A549 (cell line): Measurements from ENCODE around the gene FAM187B. TPM values are rescaled to one million over a fixed set of nuclear protein-coding genes. Genes with fewer than 3 reads are reported as not detected.

Experiments
- ATAC-seq, 2 experiments: fragments of 200-7000 bp in 1 of 2; fragments of >200 bp in 1 of 2; cut with Nextera tagmentation in 1 of 2; cut with Tn5 transposase in 1 of 2; 3 replicates each; pipeline versions ENCODE4 v1.8.0 to v1.9.1; 2018 to 2020; ENCODE audit warnings: mild to moderate bottlenecking in 1 of 2, moderate library complexity in 1 of 2
- CTCF ChIA-PET: fragments of 300-600 bp; sonication (Branson Sonifier 250); formaldehyde crosslinking; extraction: SDS; loops from one replicate; lab custom pipeline; 2021; ENCODE audit warnings: antibody characterized with exemption, inconsistent platforms; lab: Yijun Ruan, JAX
- POLR2A ChIA-PET: fragments of 350-600 bp; formaldehyde crosslinking; extraction: SDS; loops from one replicate; lab custom pipeline; 2021; ENCODE audit warnings: antibody characterized with exemption, inconsistent platforms; lab: Yijun Ruan, JAX
- DNase-seq, 2 experiments: peaks; one replicate each; pipeline versions ENCODE4 v3.0.0 to v3.0.0-alpha.2; 2011 to 2016; ENCODE audit warnings: low read depth in 1 of 2, low spot score in 1 of 2
- FAIRE-seq: peaks from 2 replicates; lab custom pipeline; 2011; peaks lifted over from hg19 to GRCh38; lab: Jason Lieb, UNC
- H3K27ac ChIP-seq, 2 experiments: fragments of >200 bp; sonication (Bioruptor Twin); formaldehyde crosslinking; 3 replicates each; pipeline ENCODE4 v1.5.1; 2016 to 2017
- H3K4me1 ChIP-seq: fragments of >200 bp; sonication (Bioruptor Twin); formaldehyde crosslinking; 3 replicates; pipeline ENCODE4 v1.6.1; 2016
- H3K4me2 ChIP-seq: fragments of >200 bp; sonication (Bioruptor Twin); formaldehyde crosslinking; 3 replicates; pipeline ENCODE4 v1.6.1; 2016
- H3K4me3 ChIP-seq: fragments of >200 bp; sonication (Bioruptor Twin); formaldehyde crosslinking; 3 replicates; pipeline ENCODE4 v1.5.1; 2016
- H3K9me3 ChIP-seq: fragments of >200 bp; sonication (Bioruptor Twin); formaldehyde crosslinking; 3 replicates; pipeline ENCODE4 v1.6.1; 2016
- ATOH8 ChIP-seq: fragments of 250-450 bp; sonication (Bioruptor Pico); IDR thresholded peaks from 2 replicates; pipeline ENCODE4 v1.5.0; 2020; ENCODE audit warnings: low read depth, mild to moderate bottlenecking, moderate library complexity
- BCL3 ChIP-seq: fragments of >200 bp; sonication (Bioruptor Twin); formaldehyde crosslinking; IDR thresholded peaks from 3 replicates; pipeline ENCODE4 v1.6.1; 2016
- CBX2 ChIP-seq: fragments of 200-600 bp; sonication (generic); IDR thresholded peaks from 2 replicates; pipeline ENCODE4 v1.6.1; 2016; ENCODE audit warnings: low read depth, mild to moderate bottlenecking, borderline replicate concordance
- CBX8 ChIP-seq: fragments of 200-600 bp; sonication (generic); IDR thresholded peaks from 2 replicates; pipeline ENCODE4 v1.6.1; 2016
- EHF ChIP-seq: fragments of 250-450 bp; sonication (Bioruptor Pico); IDR thresholded peaks from 2 replicates; pipeline ENCODE4 v1.5.0; 2020; ENCODE audit warnings: mild to moderate bottlenecking
- FOSB ChIP-seq: fragments of 250-450 bp; sonication (Bioruptor Pico); IDR thresholded peaks from 2 replicates; pipeline ENCODE4 v1.5.0; 2020; ENCODE audit warnings: mild to moderate bottlenecking, moderate library complexity
- FOSL2 ChIP-seq, 2 experiments: fragments of 450-650 bp in 1 of 2; fragments of >200 bp in 1 of 2; sonication (Bioruptor Twin) in 1 of 2; formaldehyde crosslinking; IDR thresholded peaks; 2 replicates each; pipeline versions ENCODE4 v1.5.0 to v1.6.1; 2016 to 2020; ENCODE audit warnings: mild to moderate bottlenecking in 1 of 2, moderate library complexity in 1 of 2
- HEYL ChIP-seq: fragments of 250-450 bp; sonication (Bioruptor Pico); IDR thresholded peaks from 2 replicates; pipeline ENCODE4 v1.8.0; 2021; ENCODE audit warnings: mild to moderate bottlenecking, moderate library complexity
- HOXB5 ChIP-seq: fragments of 250-450 bp; sonication (Bioruptor Pico); IDR thresholded peaks from 2 replicates; pipeline ENCODE4 v1.5.0; 2020; ENCODE audit warnings: mild to moderate bottlenecking, moderate library complexity
- MAFK ChIP-seq: fragments of 450-650 bp; IDR thresholded peaks from 2 replicates; pipeline ENCODE4 v1.6.1; 2014; ENCODE audit not compliant: partially characterized antibody
- MAX ChIP-seq: IDR thresholded peaks from 2 replicates; pipeline ENCODE4 v1.6.1; 2012
- NFE2L2 ChIP-seq: fragments of 150-350 bp; conservative IDR thresholded peaks from 2 replicates; pipeline ENCODE4 v1.6.1; 2014; ENCODE audit warnings: low read length
- POLR2A ChIP-seq: IDR thresholded peaks from 2 replicates; pipeline ENCODE4 v1.6.1; 2012; ENCODE audit warnings: mild to moderate bottlenecking, low read length
- RARB ChIP-seq: fragments of 250-450 bp; sonication (Bioruptor Pico); IDR thresholded peaks from 2 replicates; pipeline ENCODE4 v1.8.0; 2021; ENCODE audit warnings: mild to moderate bottlenecking, moderate library complexity
- REST ChIP-seq: fragments of 200-600 bp; sonication (generic); IDR thresholded peaks from 2 replicates; pipeline ENCODE4 v1.6.1; 2016; ENCODE audit warnings: antibody characterized with exemption, mild to moderate bottlenecking, moderate library complexity
- RNF2 ChIP-seq: fragments of 200-600 bp; sonication (generic); IDR thresholded peaks from 2 replicates; pipeline ENCODE4 v1.6.1; 2016; ENCODE audit warnings: low read depth, mild to moderate bottlenecking, antibody characterized with exemption, moderate library complexity, borderline replicate concordance
- SREBF2 ChIP-seq: fragments of 450-650 bp; IDR thresholded peaks from 2 replicates; pipeline ENCODE4 v1.6.1; 2014; ENCODE audit warnings: mild to moderate bottlenecking, moderate library complexity
- TFCP2L1 ChIP-seq: fragments of 250-450 bp; sonication (Bioruptor Pico); IDR thresholded peaks from 2 replicates; pipeline ENCODE4 v1.5.0; 2021; ENCODE audit warnings: mild to moderate bottlenecking
- ZSCAN20 ChIP-seq: fragments of 250-450 bp; sonication (Bioruptor Pico); IDR thresholded peaks from 2 replicates; pipeline ENCODE4 v1.8.0; 2022; ENCODE audit warnings: mild to moderate bottlenecking, moderate library complexity
- WGBS: methylation state at CpG from one replicate; pipeline ENCODE4 v1.1.6; 2017; ENCODE audit errors: missing lambda C conversion rate; 5-methylcytosine and 5-hydroxymethylcytosine counted together
- polyA plus RNA-seq, 4 experiments: library from polyadenylated mRNA; depleted of rRNA in 3 of 4; stranded (reverse); fragments of >200 nt; fragmentation: RNase III in 1 of 4; extraction: RNeasy Plus Mini Kit Qiagen cat#74134 plus additional on column Dnase treatment in 1 of 4; gene quantifications; 2 replicates in 3 of 4; 3 replicates in 1 of 4; pipeline ENCODE4 v1.2.3, GENCODE V29; 2011 to 2017

FAM187B gene
- polyA plus RNA-seq, 2 of the 4 experiments (the other 2 are of a cell fraction): not detected

GRCh38 chr19:35208121-35208520 is 20.4 kb downstream of the FAM187B start:
- TF ChIP-seq RARB: no peak
- ATAC-seq (no peak), FAIRE-seq (no peak), DNase-seq (no peak)
- POLR2A ChIA-PET: no interaction called here
- Histone ChIP-seq H3K4me2 (no peak overlapping the region), H3K27ac (no peak overlapping the region), H3K9me3 (no peaks in the 10 kb centered on the region; the same call in 2 of the 3 replicates), H3K4me3 (no peak overlapping the region), H3K4me1 (no peaks in the 10 kb centered on the region; the same call in 2 of the 3 replicates)
- WGBS: 60% methylated on average over 8 of the region's 8 CpGs
- CTCF ChIA-PET: interaction anchor here (0.8 kb wide), 1 partner anchor 9 kb away, joined by 4 read pairs; no protein-coding TSS in a partner anchor

GRCh38 chr19:35207391-35207871 is 21.1 kb downstream of the FAM187B start:
- H3K4me1 ChIP-seq: no peaks in the 10 kb centered on the region
- ChIA-PET POLR2A (no interaction called here), CTCF (interaction anchor here (0.8 kb wide), 1 partner anchor 8 kb away, joined by 4 read pairs; no protein-coding TSS in a partner anchor)
- ATAC-seq: no peak
- no peak for TF ChIP-seq CBX8
- no peak for TF ChIP-seq NFE2L2
- TF ChIP-seq FOSL2 (IDR thresholded peaks at IDR 0.05): no peak
- no peak for TF ChIP-seq FOSL2 (CRISPR knock-in tag; IDR thresholded peaks at IDR 0.05)
- TF ChIP-seq POLR2A: no peak
- no peak for TF ChIP-seq TFCP2L1 (CRISPR knock-in tag)
- no peak for TF ChIP-seq SREBF2
- no peak for TF ChIP-seq BCL3
- TF ChIP-seq MAFK: no peak
- no peak for TF ChIP-seq REST
- FAIRE-seq: no peak
- H3K27ac ChIP-seq: no peak overlapping the region
- WGBS: 44% methylated on average over 8 of the region's 8 CpGs
- no peak overlapping the region for H3K4me2 ChIP-seq
- H3K9me3 ChIP-seq: no peaks in the 10 kb centered on the region; the same call in 2 of the 3 replicates
- no peak for DNase-seq
- no peak overlapping the region for H3K4me3 ChIP-seq

GRCh38 chr19:35206855-35207254 is 21.7 kb downstream of the FAM187B start:
- ChIA-PET POLR2A (no interaction called here), CTCF (no interaction called here)
- Histone ChIP-seq H3K4me3 (no peak overlapping the region), H3K9me3 (no peaks in the 10 kb centered on the region; the same call in 2 of the 3 replicates), H3K4me2 (no peak overlapping the region), H3K4me1 (no peaks in the 10 kb centered on the region), H3K27ac (no peak overlapping the region)
- 70% methylated on average over 1 of the region's 1 CpG for WGBS
- no peak for DNase-seq
- FAIRE-seq: no peak
- ATAC-seq: no peak
- TF ChIP-seq FOSB (CRISPR knock-in tag) (no peak), EHF (CRISPR knock-in tag) (no peak), CBX2 (no peak), HOXB5 (no peak), ATOH8 (no peak), HEYL (CRISPR knock-in tag) (no peak), ZSCAN20 (CRISPR knock-in tag) (no peak), MAX (no peak), RNF2 (no peak)
